MM.1S (cell line): ENCODE results near the gene PPM1F.

Experiments used
- EZH2 ChIP-seq: fragments of 300-600 bp; sonication (generic); optimal IDR thresholded peaks from 2 replicates; pipeline ENCODE3; 2017; ENCODE audit warnings: low read depth, mild to moderate bottlenecking, antibody characterized with exemption, low read length, mixed read lengths
- EZH2phosphoT487 ChIP-seq: fragments of 300-600 bp; sonication (generic); IDR thresholded peaks from 2 replicates; pipeline ENCODE4 v1.6.1; 2018; ENCODE audit warnings: antibody characterized with exemption, low read length
- TF ChIP-seq, protein P1 (sequence below): fragments of 300-600 bp; sonication (generic); IDR thresholded peaks from 2 replicates; pipeline ENCODE4 v1.5.1; 2016; ENCODE audit warnings: antibody characterized with exemption, low read length, mixed read lengths

DNA sequence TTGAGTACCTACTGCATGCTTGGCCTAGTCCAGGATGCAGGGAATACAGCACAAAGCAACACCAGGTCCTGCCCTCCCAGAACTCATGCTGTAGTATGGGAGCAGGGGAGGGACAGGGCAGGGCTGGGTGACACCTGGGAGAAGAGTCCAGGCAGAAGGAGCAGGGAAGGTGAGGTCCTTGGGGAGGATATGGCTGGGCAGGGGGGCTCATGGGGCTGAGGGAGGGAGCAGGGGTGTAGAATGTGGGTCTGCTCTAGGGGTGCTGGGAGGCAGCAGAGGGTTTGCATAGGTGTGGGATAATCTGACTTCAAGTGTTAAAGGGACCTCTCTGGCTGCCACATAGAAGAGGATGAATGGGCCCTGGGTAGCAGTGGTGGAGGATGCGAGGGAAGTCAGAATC lies 25.2 kb upstream of the PPM1F start:
- TF ChIP-seq, protein P1, sequence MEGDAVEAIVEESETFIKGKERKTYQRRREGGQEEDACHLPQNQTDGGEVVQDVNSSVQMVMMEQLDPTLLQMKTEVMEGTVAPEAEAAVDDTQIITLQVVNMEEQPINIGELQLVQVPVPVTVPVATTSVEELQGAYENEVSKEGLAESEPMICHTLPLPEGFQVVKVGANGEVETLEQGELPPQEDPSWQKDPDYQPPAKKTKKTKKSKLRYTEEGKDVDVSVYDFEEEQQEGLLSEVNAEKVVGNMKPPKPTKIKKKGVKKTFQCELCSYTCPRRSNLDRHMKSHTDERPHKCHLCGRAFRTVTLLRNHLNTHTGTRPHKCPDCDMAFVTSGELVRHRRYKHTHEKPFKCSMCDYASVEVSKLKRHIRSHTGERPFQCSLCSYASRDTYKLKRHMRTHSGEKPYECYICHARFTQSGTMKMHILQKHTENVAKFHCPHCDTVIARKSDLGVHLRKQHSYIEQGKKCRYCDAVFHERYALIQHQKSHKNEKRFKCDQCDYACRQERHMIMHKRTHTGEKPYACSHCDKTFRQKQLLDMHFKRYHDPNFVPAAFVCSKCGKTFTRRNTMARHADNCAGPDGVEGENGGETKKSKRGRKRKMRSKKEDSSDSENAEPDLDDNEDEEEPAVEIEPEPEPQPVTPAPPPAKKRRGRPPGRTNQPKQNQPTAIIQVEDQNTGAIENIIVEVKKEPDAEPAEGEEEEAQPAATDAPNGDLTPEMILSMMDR: no peak
- TF ChIP-seq EZH2: no peak
- TF ChIP-seq EZH2phosphoT487: no peak
